GM10266 (cell line): ENCODE measurements around the gene PLA2G12B.

Source experiments
- DNase-seq: peaks from one replicate; pipeline ENCODE4 v3.0.0; 2012; ENCODE audit errors: extremely low spot score
- TF ChIP-seq, protein P1 (sequence below): IDR thresholded peaks from 2 replicates; pipeline ENCODE4 v1.5.1; 2012; ENCODE audit warnings: mild to moderate bottlenecking, low read depth; ENCODE audit not compliant: control insufficient read depth, insufficient read depth; ENCODE audit errors: missing control alignments

The PLA2G12B gene

DNA sequence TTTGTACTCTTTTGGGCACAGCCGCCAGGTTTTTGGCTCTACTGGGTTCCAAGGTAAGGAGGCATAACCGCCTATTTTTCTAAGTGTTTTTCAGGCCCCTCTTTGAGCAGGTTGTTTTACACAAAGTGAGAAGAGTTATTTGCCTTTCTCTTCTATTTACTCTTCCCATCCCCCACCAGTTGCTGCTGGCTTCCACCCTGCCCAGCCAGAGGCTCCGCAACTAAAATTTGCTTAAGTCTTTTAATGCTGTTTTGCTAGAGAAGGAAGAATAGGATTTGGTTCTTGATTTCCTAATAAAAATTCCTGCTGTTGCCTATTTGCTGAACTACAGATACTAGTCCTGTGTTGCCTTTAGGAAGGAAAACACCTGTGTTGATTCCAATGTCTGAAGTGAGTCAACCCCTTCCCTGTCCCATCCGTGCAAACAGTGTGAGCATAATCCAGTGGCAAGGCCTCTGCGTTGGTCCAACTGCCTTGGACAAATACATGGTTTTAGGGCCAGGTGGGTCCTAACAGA lies 1.9 kb downstream of the PLA2G12B start:
- TF ChIP-seq, protein P1, sequence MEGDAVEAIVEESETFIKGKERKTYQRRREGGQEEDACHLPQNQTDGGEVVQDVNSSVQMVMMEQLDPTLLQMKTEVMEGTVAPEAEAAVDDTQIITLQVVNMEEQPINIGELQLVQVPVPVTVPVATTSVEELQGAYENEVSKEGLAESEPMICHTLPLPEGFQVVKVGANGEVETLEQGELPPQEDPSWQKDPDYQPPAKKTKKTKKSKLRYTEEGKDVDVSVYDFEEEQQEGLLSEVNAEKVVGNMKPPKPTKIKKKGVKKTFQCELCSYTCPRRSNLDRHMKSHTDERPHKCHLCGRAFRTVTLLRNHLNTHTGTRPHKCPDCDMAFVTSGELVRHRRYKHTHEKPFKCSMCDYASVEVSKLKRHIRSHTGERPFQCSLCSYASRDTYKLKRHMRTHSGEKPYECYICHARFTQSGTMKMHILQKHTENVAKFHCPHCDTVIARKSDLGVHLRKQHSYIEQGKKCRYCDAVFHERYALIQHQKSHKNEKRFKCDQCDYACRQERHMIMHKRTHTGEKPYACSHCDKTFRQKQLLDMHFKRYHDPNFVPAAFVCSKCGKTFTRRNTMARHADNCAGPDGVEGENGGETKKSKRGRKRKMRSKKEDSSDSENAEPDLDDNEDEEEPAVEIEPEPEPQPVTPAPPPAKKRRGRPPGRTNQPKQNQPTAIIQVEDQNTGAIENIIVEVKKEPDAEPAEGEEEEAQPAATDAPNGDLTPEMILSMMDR, result no peak
- DNase-seq, result no peak

DNA sequence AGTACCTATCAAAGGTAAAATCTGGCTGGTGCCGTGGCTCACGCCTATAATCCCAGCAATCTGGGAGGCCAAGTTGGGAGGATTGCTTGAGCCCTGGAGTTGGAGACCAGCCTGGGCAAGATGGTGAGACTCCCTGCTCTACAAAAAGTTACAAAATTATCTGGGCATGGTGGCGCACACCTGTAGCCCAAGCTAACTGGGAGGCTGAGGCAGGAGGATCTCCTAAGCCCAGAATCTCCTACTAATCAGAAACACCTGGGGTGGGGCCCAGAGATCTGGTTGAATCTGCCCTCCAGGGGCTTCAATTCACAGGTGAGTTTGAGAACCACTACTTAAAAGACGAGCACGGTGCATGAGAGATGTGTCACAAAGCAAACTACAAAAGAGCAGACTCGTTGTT lies 2.4 kb downstream of the PLA2G12B start:
- DNase-seq, result no peak
- TF ChIP-seq, protein P1, result no peak

DNA sequence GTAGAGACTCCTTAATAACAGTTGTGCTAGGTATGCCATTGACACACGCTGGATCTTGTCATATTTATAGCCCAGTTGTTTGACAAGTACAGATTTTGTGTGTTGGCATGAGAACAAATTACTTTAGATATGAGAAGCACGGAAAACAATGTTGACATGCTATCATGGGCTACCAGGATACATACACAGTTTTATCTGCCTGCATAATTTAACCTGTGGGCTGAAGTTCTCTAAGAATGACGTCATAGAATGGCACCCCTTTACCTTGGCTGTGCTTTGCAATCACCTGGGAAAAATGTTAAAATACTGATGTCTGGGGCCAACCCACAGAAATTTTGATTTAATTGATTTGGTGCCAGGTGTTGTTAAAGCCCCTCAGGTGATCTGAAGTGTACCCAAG lies 2.8 kb downstream of the PLA2G12B start:
- DNase-seq, result no peak
- TF ChIP-seq, protein P1, result no peak

DNA sequence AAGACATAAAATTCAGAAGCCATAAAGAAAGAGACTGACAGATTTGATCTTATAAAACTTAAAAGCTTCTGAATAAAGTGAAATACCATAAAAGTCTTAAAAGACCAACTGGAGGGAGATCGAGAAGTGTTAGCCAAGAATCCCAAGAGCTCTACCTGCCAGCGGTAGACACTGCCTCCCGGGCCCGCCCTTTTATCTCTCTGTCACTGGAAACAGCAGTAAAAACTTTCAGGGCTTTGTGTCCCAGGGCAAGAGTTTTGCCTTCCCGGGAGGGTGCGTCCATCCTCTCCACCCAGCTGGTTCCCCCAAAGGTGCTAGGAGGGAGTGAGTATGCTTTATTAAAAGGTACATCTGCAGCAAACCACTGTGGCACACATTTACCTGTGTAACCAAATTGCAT lies 5.8 kb downstream of the PLA2G12B start:
- no peak for DNase-seq
- TF ChIP-seq, protein P1, result no peak

DNA sequence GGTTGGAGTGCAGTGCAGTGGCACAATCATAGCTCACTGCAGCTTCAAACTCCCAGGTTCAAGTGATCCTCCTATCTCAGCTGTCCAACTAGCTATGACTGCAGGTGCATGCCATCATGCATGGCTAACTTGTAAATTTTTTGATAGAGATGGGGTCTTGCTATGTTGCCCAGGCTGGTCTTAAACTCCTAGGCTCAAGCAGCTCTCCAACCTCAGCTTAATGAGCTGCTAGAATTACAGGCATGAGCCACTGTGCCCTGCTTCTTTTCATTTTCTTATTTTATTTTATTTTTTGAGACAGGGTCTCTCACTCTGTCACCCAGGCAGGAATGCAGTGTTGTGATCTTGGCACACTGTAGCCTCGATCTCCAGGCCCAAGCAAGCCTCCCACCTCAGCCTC lies 7.6 kb downstream of the PLA2G12B start:
- TF ChIP-seq, protein P1, result no peak
- DNase-seq, result no peak

DNA sequence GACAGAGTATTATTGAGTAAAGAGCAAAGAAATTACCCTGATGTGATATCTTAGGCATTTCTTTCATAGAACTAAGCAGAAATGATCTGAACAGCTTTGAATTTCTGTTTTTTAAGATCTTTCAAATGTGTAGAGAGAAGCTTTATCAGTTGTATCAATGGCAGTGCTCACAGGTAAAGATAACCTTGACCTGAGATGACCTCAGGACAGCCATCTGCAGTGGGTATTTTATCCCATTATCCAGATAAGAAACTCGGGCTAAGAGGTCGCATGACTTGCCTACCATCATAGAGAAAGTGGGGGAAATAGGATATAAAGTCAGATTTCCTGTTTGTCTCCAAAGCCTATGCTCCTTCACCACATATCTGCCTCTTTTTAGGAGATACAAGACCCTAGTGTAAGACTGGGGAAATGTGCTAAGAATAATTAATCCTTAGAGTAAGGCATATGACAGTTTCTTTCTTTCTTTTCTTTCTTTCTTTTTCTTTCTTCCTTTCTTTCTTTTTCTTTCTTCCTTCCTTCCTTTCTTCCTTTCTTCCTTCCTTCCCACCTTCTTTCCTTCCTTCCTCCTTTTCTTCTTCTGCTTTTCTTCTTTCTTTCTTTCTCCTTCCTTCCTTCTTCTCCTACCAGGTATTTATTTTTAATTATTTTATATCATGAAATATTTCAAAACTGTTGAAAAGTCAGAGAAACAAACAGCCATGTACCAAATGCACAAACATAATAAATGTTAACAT lies 10.9 kb downstream of the PLA2G12B start:
- TF ChIP-seq, protein P1, result no peak
- no peak for DNase-seq

DNA sequence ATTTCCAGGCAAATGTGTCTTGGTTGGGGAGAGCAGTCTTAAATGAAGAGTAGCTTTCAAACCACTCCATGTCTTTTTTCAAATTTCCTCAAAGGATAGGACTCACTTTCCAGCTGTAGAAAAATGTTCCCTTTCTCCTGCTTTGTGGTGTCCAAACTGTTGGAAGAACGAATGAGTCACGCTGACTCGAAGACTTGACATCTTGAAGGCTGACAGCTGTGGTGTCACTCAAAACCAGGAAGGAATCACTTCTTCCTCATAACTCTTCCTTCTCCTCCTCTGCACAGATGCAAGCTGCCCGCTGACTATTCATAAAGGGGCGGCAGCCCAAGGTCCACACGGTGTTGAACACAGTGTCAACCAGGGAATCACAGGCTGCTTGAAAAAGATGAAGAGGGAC lies 19.2 kb downstream of the PLA2G12B start:
- TF ChIP-seq, protein P1, result no peak
- DNase-seq, result no peak
